Panc1 (cell line): Measurements from ENCODE around the gene GAS7. TPM values are rescaled to one million over a fixed set of nuclear protein-coding genes. Genes with fewer than 3 reads are reported as not detected.

ENCODE experiments used
- ATAC-seq: fragments of 200-7000 bp; cut with Tn5 transposase; 2 replicates; pipeline ENCODE4 v1.9.1; 2020; ENCODE audit warnings: mild to moderate bottlenecking, moderate library complexity
- BruUV-seq: library from RNA; stranded (reverse); fragments of 400-500 nt; replicated peaks from 2 replicates; lab custom pipeline; 2021; lab: Mats Ljungman, UMichigan
- CTCF ChIA-PET: fragments of 300-600 bp; sonication (Branson Sonifier 250); formaldehyde crosslinking; loops from one replicate; lab custom pipeline; 2022; ENCODE audit warnings: antibody characterized with exemption; lab: Charles Lee
- POLR2A ChIA-PET: fragments of 300-600 bp; sonication (Branson Sonifier 250); formaldehyde crosslinking; loops from one replicate; lab custom pipeline; 2022; ENCODE audit warnings: antibody characterized with exemption; lab: Charles Lee
- DNase-seq: peaks from one replicate; pipeline ENCODE4 v3.0.0-alpha.2; 2010; ENCODE audit warnings: low read depth, low spot score
- H3K27ac ChIP-seq: 2 replicates; pipeline ENCODE4 v1.5.1; 2011; ENCODE audit warnings: mild to moderate bottlenecking, low read length, inconsistent platforms
- H3K27me3 ChIP-seq: fragments of 200-500 bp; sonication (Bioruptor generic); 2 replicates; pipeline ENCODE4 v1.6.0; 2014; ENCODE audit warnings: low read length, inconsistent platforms; ENCODE audit not compliant: control insufficient read depth, insufficient read depth
- H3K36me3 ChIP-seq: fragments of 200-500 bp; sonication (Bioruptor generic); 2 replicates; pipeline ENCODE4 v1.5.1; 2014; ENCODE audit warnings: inconsistent platforms, mild to moderate bottlenecking, low read length, moderate library complexity; ENCODE audit not compliant: control insufficient read depth, insufficient read depth
- H3K4me1 ChIP-seq: 2 replicates; pipeline ENCODE4 v1.5.1; 2011; ENCODE audit warnings: inconsistent platforms, mild to moderate bottlenecking, low read length, moderate library complexity; ENCODE audit not compliant: control insufficient read depth, insufficient read depth
- H3K4me3 ChIP-seq, 2 experiments: 2 replicates each; pipeline ENCODE4 v1.5.1; 2011 to 2012; ENCODE audit warnings: low read depth in 2 of 2, low read length in 2 of 2, mild to moderate bottlenecking in 2 of 2, inconsistent platforms in 1 of 2, moderate library complexity in 1 of 2
- H3K9me3 ChIP-seq: fragments of 200-500 bp; sonication (Bioruptor generic); 2 replicates; pipeline ENCODE4 v1.5.1; 2014; ENCODE audit warnings: low read depth, mild to moderate bottlenecking, inconsistent platforms, low read length, moderate library complexity; ENCODE audit not compliant: control insufficient read depth, insufficient read depth
- POLR2AphosphoS5 ChIP-seq: IDR thresholded peaks from 2 replicates; pipeline ENCODE4 v1.6.1; 2012; ENCODE audit warnings: mild to moderate bottlenecking, low read depth, low read length, moderate library complexity
- SIN3A ChIP-seq: IDR thresholded peaks from 2 replicates; pipeline ENCODE4 v1.6.1; 2012; ENCODE audit warnings: low read depth, mild to moderate bottlenecking, low read length, moderate library complexity, borderline replicate concordance; ENCODE audit not compliant: insufficient read depth
- TCF7L2 ChIP-seq: IDR thresholded peaks from 2 replicates; pipeline ENCODE4 v1.6.1; 2011; ENCODE audit warnings: mild to moderate bottlenecking, low read depth, low read length, inconsistent platforms
- in situ Hi-C: cut with HindIII; loops from 2 replicates; pipeline ENCODE4 v1.10.0; 2016; ENCODE audit warnings: low sequenced_read_pairs, low pct_unique_long_range_greater_than_20kb
- intact Hi-C: fragments of 100-400 bp; cut with micrococcal nuclease; formaldehyde crosslinking; loops from one replicate; pipeline ENCODE4 v1.10.0; 2022; ENCODE audit not compliant: unreplicated experiment
- total RNA-seq: library from RNA; stranded (reverse); gene quantifications from one replicate; pipeline ENCODE4 v1.2.1, GENCODE V29; 2021; ENCODE audit not compliant: unreplicated experiment
- TF ChIP-seq, protein P1 (sequence below), 2 experiments: IDR thresholded peaks; 2 replicates each; pipeline ENCODE4 v1.6.1; 2011 to 2012; ENCODE audit warnings: low read depth in 2 of 2, control low read depth in 1 of 2, low read length in 1 of 2, mild to moderate bottlenecking in 1 of 2, moderate library complexity in 1 of 2; ENCODE audit not compliant: insufficient read depth in 1 of 2
- TF ChIP-seq, protein P2 (sequence below): fragments of 450-650 bp; IDR thresholded peaks from 2 replicates; pipeline ENCODE4 v1.5.1; 2017; ENCODE audit warnings: mild to moderate bottlenecking

Gene GAS7
- total RNA-seq, 1 experiment from 2014 or later, result 0.05 TPM

DNA sequence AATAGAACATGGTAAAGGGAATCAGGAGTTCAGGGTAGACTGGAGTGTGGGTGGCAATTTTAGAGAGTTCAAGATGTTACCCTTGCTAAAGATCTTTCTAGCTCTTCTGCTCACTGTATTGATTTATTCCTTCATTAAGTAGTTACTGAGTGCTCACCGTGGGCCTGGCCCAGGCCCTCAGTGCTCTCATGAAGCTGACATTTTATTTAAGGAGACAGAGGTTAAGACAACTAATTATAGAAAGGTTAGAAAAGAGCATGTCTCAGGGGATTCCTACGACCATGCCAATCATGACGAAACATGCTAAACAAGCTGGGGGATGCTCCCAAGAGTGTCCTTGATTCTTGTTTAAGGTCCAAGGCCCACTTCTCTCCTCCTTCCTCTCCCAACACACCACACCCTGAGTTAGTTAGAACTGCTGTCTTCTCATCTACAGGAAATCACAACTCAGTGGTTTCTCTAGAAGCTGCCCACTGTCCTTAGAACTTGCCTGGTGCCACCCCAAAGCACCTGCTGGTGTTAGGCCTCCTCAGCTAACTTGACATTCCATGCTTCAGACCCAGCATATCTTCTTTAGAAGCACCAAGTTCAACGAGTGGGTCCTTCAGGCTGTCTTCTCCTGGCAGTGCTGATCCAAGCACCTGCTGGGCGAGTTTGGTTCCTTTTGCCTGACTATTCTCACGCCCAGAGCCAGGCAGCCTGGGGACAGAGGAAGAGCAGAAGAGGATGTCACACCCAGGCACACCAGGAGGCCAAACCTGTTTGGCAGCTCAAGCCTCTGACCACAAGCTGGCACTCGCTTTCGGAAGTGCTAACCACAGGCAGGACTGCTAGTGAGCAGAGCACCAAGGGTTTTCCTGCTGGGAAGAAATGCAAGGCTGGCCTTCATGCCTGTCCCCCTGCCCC, 79.0 kb downstream of the GAS7 start:
- no peak for TF ChIP-seq SIN3A
- TF ChIP-seq, protein P1, sequence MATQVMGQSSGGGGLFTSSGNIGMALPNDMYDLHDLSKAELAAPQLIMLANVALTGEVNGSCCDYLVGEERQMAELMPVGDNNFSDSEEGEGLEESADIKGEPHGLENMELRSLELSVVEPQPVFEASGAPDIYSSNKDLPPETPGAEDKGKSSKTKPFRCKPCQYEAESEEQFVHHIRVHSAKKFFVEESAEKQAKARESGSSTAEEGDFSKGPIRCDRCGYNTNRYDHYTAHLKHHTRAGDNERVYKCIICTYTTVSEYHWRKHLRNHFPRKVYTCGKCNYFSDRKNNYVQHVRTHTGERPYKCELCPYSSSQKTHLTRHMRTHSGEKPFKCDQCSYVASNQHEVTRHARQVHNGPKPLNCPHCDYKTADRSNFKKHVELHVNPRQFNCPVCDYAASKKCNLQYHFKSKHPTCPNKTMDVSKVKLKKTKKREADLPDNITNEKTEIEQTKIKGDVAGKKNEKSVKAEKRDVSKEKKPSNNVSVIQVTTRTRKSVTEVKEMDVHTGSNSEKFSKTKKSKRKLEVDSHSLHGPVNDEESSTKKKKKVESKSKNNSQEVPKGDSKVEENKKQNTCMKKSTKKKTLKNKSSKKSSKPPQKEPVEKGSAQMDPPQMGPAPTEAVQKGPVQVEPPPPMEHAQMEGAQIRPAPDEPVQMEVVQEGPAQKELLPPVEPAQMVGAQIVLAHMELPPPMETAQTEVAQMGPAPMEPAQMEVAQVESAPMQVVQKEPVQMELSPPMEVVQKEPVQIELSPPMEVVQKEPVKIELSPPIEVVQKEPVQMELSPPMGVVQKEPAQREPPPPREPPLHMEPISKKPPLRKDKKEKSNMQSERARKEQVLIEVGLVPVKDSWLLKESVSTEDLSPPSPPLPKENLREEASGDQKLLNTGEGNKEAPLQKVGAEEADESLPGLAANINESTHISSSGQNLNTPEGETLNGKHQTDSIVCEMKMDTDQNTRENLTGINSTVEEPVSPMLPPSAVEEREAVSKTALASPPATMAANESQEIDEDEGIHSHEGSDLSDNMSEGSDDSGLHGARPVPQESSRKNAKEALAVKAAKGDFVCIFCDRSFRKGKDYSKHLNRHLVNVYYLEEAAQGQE (IDR thresholded peaks at IDR 0.05; ENCODE audit: insufficient read depth in 1 of 2, low read depth in 2 of 2, low read length in 1 of 2), result no peak
- TF ChIP-seq, protein P2, sequence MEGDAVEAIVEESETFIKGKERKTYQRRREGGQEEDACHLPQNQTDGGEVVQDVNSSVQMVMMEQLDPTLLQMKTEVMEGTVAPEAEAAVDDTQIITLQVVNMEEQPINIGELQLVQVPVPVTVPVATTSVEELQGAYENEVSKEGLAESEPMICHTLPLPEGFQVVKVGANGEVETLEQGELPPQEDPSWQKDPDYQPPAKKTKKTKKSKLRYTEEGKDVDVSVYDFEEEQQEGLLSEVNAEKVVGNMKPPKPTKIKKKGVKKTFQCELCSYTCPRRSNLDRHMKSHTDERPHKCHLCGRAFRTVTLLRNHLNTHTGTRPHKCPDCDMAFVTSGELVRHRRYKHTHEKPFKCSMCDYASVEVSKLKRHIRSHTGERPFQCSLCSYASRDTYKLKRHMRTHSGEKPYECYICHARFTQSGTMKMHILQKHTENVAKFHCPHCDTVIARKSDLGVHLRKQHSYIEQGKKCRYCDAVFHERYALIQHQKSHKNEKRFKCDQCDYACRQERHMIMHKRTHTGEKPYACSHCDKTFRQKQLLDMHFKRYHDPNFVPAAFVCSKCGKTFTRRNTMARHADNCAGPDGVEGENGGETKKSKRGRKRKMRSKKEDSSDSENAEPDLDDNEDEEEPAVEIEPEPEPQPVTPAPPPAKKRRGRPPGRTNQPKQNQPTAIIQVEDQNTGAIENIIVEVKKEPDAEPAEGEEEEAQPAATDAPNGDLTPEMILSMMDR, result no peak
- no peak for TF ChIP-seq TCF7L2
- no peak for TF ChIP-seq POLR2AphosphoS5
- in situ Hi-C loops (no loop called here), intact Hi-C loops (no loop called here)
- no peak for DNase-seq
- Histone ChIP-seq H3K4me3 (no peak overlapping the region), H3K4me1 (no peaks in the 10 kb centered on the region), H3K27me3 (no peaks in the 10 kb centered on the region; the same call in 1 of the 2 replicates), H3K9me3 (no peaks in the 10 kb centered on the region), H3K36me3 (no peaks in the 10 kb centered on the region), H3K27ac (no peak overlapping the region)
- ATAC-seq, result no peak
- CTCF ChIA-PET, result no interaction called here
- POLR2A ChIA-PET, result interaction anchor here (0.7 kb wide), 1 partner anchor 202 kb away, joined by 5 read pairs; no protein-coding TSS in a partner anchor
- BruUV-seq, result no TSS peak

DNA sequence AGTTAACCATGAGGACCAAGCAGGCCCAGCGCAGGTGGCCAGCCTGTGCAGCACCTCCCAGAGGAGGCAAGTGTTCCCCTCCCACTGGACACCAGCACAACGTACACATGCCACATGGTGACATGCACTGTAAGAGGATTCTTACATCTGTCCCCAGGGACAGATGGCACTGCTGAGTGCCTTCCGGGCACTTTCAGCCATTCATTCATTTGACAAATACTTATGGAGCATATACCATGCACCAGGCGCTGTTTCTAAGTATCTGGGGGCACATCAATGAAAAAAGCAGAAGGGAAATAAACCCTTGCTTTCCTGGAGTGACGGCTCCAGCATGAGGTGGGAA, 79.6 kb downstream of the GAS7 start:
- H3K36me3 ChIP-seq, result no peaks in the 10 kb centered on the region
- ATAC-seq, result no peak
- no peaks in the 10 kb centered on the region for H3K9me3 ChIP-seq
- H3K27ac ChIP-seq, result no peak overlapping the region
- in situ Hi-C loops, result no loop called here
- H3K4me3 ChIP-seq, result no peak overlapping the region
- no TSS peak for BruUV-seq
- no peaks in the 10 kb centered on the region; the same call in 1 of the 2 replicates for H3K27me3 ChIP-seq
- CTCF ChIA-PET, result no interaction called here
- TF ChIP-seq TCF7L2, result no peak
- DNase-seq, result no peak
- POLR2A ChIA-PET, result no interaction called here
- no peaks in the 10 kb centered on the region for H3K4me1 ChIP-seq
- intact Hi-C loops, result no loop called here

DNA sequence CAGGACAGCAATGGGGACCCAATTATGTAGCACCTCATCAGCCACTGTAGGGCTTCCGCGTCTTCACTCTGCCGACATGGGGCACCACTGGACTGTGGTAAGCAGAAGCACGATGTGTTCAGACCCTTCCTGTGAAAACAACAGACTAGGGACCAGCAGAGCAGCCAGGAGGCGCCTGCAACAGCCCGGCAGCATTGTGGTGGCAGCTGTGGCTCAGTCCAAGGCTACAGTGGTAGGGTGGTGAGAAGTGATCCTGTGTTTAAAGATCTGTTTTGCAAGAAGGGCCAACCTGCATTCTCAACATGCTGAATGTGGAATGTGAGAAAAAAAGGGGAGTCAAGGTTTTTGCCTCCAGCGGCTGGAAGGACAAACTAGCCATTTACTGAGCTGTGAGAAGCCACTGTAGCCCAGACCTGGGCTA, 80.8 kb downstream of the GAS7 start:
- Histone ChIP-seq H3K4me3 (no peak overlapping the region), H3K9me3 (no peaks in the 10 kb centered on the region), H3K27ac (no peak overlapping the region), H3K4me1 (no peaks in the 10 kb centered on the region), H3K36me3 (no peaks in the 10 kb centered on the region), H3K27me3 (no peaks in the 10 kb centered on the region; the same call in 1 of the 2 replicates)
- ATAC-seq (0 out of 2 replicates have a peak, but pooled peaks have one; percentile 34), DNase-seq (no peak)
- intact Hi-C loops (no loop called here), in situ Hi-C loops (no loop called here)
- TF ChIP-seq POLR2AphosphoS5, result no peak
- TF ChIP-seq, protein P1 (IDR thresholded peaks at IDR 0.05; ENCODE audit: insufficient read depth in 1 of 2, low read depth in 2 of 2, low read length in 1 of 2), result no peak
- no peak for TF ChIP-seq TCF7L2
- TF ChIP-seq SIN3A, result no peak
- TF ChIP-seq, protein P2, result no peak
- ChIA-PET CTCF (no interaction called here), POLR2A (no interaction called here)
- BruUV-seq, result no TSS peak
